ENCODE measurements around the gene TMEM270. TPM values are rescaled to one million over a fixed set of nuclear protein-coding genes. Genes with fewer than 3 reads are reported as not detected.

TMEM270 gene
- total RNA-seq, 1 donor from 2014 or later, result not detected

Other genes starting within 250 kb of the TMEM270 start
- gene MLXIPL, start 236.6 kb upstream of the TMEM270 start, total RNA-seq (ENCODE audit: unreplicated experiment), result 8.7 TPM
- 9.8 TPM for gene VPS37D, start 193.3 kb upstream of the TMEM270 start, total RNA-seq (ENCODE audit: unreplicated experiment)
- 10.3 TPM for gene DNAJC30, start 177.7 kb upstream of the TMEM270 start, total RNA-seq (ENCODE audit: unreplicated experiment)
- 50.6 TPM for gene BUD23, start 177.6 kb upstream of the TMEM270 start, total RNA-seq (ENCODE audit: unreplicated experiment)
- 13.2 TPM for gene STX1A, start 141.5 kb upstream of the TMEM270 start, total RNA-seq (ENCODE audit: unreplicated experiment)
- 16.4 TPM for gene ABHD11, start 122.4 kb upstream of the TMEM270 start, total RNA-seq (ENCODE audit: unreplicated experiment)
- gene CLDN3, start 90.9 kb upstream of the TMEM270 start, total RNA-seq (ENCODE audit: unreplicated experiment), result 0.36 TPM
- 1.6 TPM for gene CLDN4, start 30.2 kb upstream of the TMEM270 start, total RNA-seq (ENCODE audit: unreplicated experiment)
- gene METTL27, start 18.6 kb upstream of the TMEM270 start, total RNA-seq (ENCODE audit: unreplicated experiment), result 6.1 TPM
- 44.8 TPM for gene ELN, start 167.0 kb downstream of the TMEM270 start, total RNA-seq (ENCODE audit: unreplicated experiment)
- 51.0 TPM for gene LIMK1, start 222.6 kb downstream of the TMEM270 start, total RNA-seq (ENCODE audit: unreplicated experiment)